HepG2 (cell line): ENCODE data around the gene GFRA4. TPM values are rescaled to one million over a fixed set of nuclear protein-coding genes. Genes with fewer than 3 reads are reported as not detected.
A peak's percentile ranks its signal among the peaks of the same experiment; 100 is the strongest.

Experiments
- ATF1 ChIP-seq: IDR thresholded peaks from 2 replicates; pipeline ENCODE4 v1.6.1; 2016; ENCODE audit warnings: mild to moderate bottlenecking, control low read depth
- ATF3 ChIP-seq: sonication (generic); formaldehyde crosslinking; IDR thresholded peaks from 2 replicates; pipeline ENCODE4 v1.4.0; 2020; ENCODE audit warnings: missing genetic modification reagents
- BORCS8-MEF2B ChIP-seq: sonication (generic); formaldehyde crosslinking; IDR thresholded peaks from 2 replicates; pipeline ENCODE4 v1.8.0; 2022; ENCODE audit warnings: mild to moderate bottlenecking, missing genetic modification reagents
- CBFB ChIP-seq: sonication (generic); formaldehyde crosslinking; IDR thresholded peaks from 2 replicates; pipeline ENCODE4 v1.4.0; 2020; ENCODE audit warnings: missing genetic modification reagents
- CENPBD1 ChIP-seq: sonication (generic); formaldehyde crosslinking; IDR thresholded peaks from 2 replicates; pipeline ENCODE4 v1.8.0; 2022; ENCODE audit warnings: missing genetic modification reagents, low read depth, mild to moderate bottlenecking, borderline replicate concordance
- CTCF ChIP-seq: sonication (generic); formaldehyde crosslinking; IDR thresholded peaks from 2 replicates; pipeline ENCODE4 v1.5.0; 2020; ENCODE audit warnings: mild to moderate bottlenecking, missing genetic modification reagents, moderate library complexity
- FOXK1 ChIP-seq: sonication (generic); formaldehyde crosslinking; IDR thresholded peaks from 2 replicates; pipeline ENCODE4 v1.4.0; 2020; ENCODE audit warnings: low read depth, missing genetic modification reagents, borderline replicate concordance
- HOMEZ ChIP-seq: IDR thresholded peaks from 2 replicates; pipeline ENCODE4 v1.6.1; 2016; ENCODE audit warnings: low read depth
- IKZF1 ChIP-seq: fragments of 450-650 bp; IDR thresholded peaks from 2 replicates; pipeline ENCODE4 v1.7.1; 2016
- KLF11 ChIP-seq: IDR thresholded peaks from 2 replicates; pipeline ENCODE4 v1.6.1; 2016; ENCODE audit warnings: missing compliant biosample characterization
- MAFF ChIP-seq: IDR thresholded peaks from 2 replicates; pipeline ENCODE4 v1.6.1; 2011; ENCODE audit warnings: low read depth, low read length, improper control_type of control experiment
- MIXL1 ChIP-seq: IDR thresholded peaks from 2 replicates; pipeline ENCODE4 v1.6.1; 2016
- POLR2AphosphoS2 ChIP-seq: IDR thresholded peaks from 2 replicates; pipeline ENCODE4 v1.6.1; 2011; ENCODE audit warnings: low read depth, low read length, improper control_type of control experiment
- RELA ChIP-seq: sonication (generic); formaldehyde crosslinking; IDR thresholded peaks from 2 replicates; pipeline ENCODE4 v1.4.0; 2020; ENCODE audit warnings: missing genetic modification reagents
- SETDB1 ChIP-seq: sonication (generic); formaldehyde crosslinking; IDR thresholded peaks from 2 replicates; pipeline ENCODE4 v1.5.1; 2020; ENCODE audit warnings: missing genetic modification reagents, mild to moderate bottlenecking, borderline replicate concordance
- ZBTB33 ChIP-seq: sonication (generic); formaldehyde crosslinking; IDR thresholded peaks from 2 replicates; pipeline ENCODE4 v1.4.0; 2020; ENCODE audit warnings: missing genetic modification reagents
- ZNF20 ChIP-seq: sonication (generic); formaldehyde crosslinking; IDR thresholded peaks from 2 replicates; pipeline ENCODE4 v1.4.0; 2020; ENCODE audit warnings: mild to moderate bottlenecking, moderate library complexity, missing genetic modification reagents
- ZNF329 ChIP-seq: sonication (generic); formaldehyde crosslinking; IDR thresholded peaks from 2 replicates; pipeline ENCODE4 v1.9.0; 2021; ENCODE audit warnings: low read depth, mild to moderate bottlenecking, missing genetic modification reagents
- ZNF354B ChIP-seq: sonication (generic); formaldehyde crosslinking; IDR thresholded peaks from 2 replicates; pipeline ENCODE4 v1.8.0; 2022; ENCODE audit warnings: mild to moderate bottlenecking, missing genetic modification reagents
- ZNF547 ChIP-seq: sonication (generic); formaldehyde crosslinking; IDR thresholded peaks from 2 replicates; pipeline ENCODE4 v1.5.1; 2020; ENCODE audit warnings: mild to moderate bottlenecking, missing genetic modification reagents
- ZNF891 ChIP-seq: sonication (generic); formaldehyde crosslinking; IDR thresholded peaks from 2 replicates; pipeline ENCODE4 v1.5.0; 2020; ENCODE audit warnings: mild to moderate bottlenecking, missing genetic modification reagents
- ZSCAN31 ChIP-seq: sonication (generic); formaldehyde crosslinking; IDR thresholded peaks from 2 replicates; pipeline ENCODE4 v1.5.0; 2020; ENCODE audit warnings: low read depth, mild to moderate bottlenecking, missing genetic modification reagents
- ZUFSP ChIP-seq: sonication (generic); formaldehyde crosslinking; IDR thresholded peaks from 2 replicates; pipeline ENCODE4 v1.9.0; 2021; ENCODE audit warnings: missing genetic modification reagents, mild to moderate bottlenecking, borderline replicate concordance
- polyA plus RNA-seq, 8 experiments: library from polyadenylated mRNA; depleted of rRNA in 3 of 8; stranded (reverse) in 7 of 8; unstranded in 1 of 8; fragments of >200 nt; fragmentation: Illumina TruSeq in 4 of 8; extraction: Trizol in 4 of 8; gene quantifications; 2 replicates each; pipeline versions ENCODE4 v1.2.1 to v1.2.3, GENCODE V29; 2011 to 2016; ENCODE audit warnings: low read depth in 4 of 8, missing spikeins in 1 of 8, mixed read lengths in 1 of 8; ENCODE audit not compliant: insufficient read depth in 1 of 8
- total RNA-seq, 5 experiments: library from RNA; depleted of rRNA; stranded (reverse); fragments of >200 nt; fragmentation: Illumina TruSeq; extraction: Trizol; gene quantifications; 2 replicates each; pipeline ENCODE4 v1.2.3, GENCODE V29; 2016; ENCODE audit warnings: low read depth in 1 of 5

The GFRA4 gene
- total and polyA plus RNA-seq, 2 of the 13 experiments (the other 11 are each of a cell fraction or from before 2014, with no cell fraction given) = not detected

GRCh38 chr20:3628502-3629314, 34.5 kb downstream of the GFRA4 start (continued):
- TF ChIP-seq HOMEZ = peak; percentile 97
- TF ChIP-seq FOXK1 (CRISPR knock-in tag) = peak; percentile 87; the same call in 1 of the 2 replicates
- no peak for TF ChIP-seq ZNF891
- TF ChIP-seq CTCF (CRISPR knock-in tag) = peak; percentile 19; the same call in 1 of the 2 replicates
- TF ChIP-seq IKZF1 = no peak
- TF ChIP-seq ATF3 (CRISPR knock-in tag) = peak; percentile 47; the same call in 1 of the 2 replicates
- TF ChIP-seq ZNF329 (CRISPR knock-in tag) = no peak
- TF ChIP-seq RELA (CRISPR knock-in tag) = no peak
- TF ChIP-seq MAFF = no peak
- TF ChIP-seq ZSCAN31 (CRISPR knock-in tag) = no peak; the same call in 1 of the 2 replicates
- TF ChIP-seq ATF1 = no peak
- no peak; the same call in 1 of the 2 replicates for TF ChIP-seq ZBTB33 (CRISPR knock-in tag)
- TF ChIP-seq POLR2AphosphoS2 = no peak
- TF ChIP-seq ZNF547 (CRISPR knock-in tag) = peak; percentile 67; the same call in 1 of the 2 replicates
- TF ChIP-seq KLF11 (CRISPR knock-in tag) = peak; percentile 73; the same call in 1 of the 2 replicates
- no peak for TF ChIP-seq ZNF20
- no peak for TF ChIP-seq ZUFSP (CRISPR knock-in tag)
- no peak for TF ChIP-seq CENPBD1
- no peak for TF ChIP-seq SETDB1
- TF ChIP-seq BORCS8-MEF2B = peak; percentile 84
- no peak for TF ChIP-seq CBFB (CRISPR knock-in tag)
- TF ChIP-seq MIXL1 (CRISPR knock-in tag) = peak; percentile 79
- TF ChIP-seq ZNF354B (CRISPR knock-in tag) = no peak
